Liver (tissue), 9 donors: ENCODE data around the gene M1AP. TPM values are rescaled to one million over a fixed set of nuclear protein-coding genes. Genes with fewer than 3 reads are reported as not detected.

Experiments used
- DNase-seq: peaks from one replicate; pipeline ENCODE4 v3.0.0-alpha.2; 2017; ENCODE audit warnings: low spot score
- H3K27ac ChIP-seq, 2 donors: one replicate each; pipeline ENCODE4 v1.7.0; 2013; ENCODE audit warnings: inconsistent platforms in 2 of 2, low read length in 2 of 2, control low read depth in 1 of 2, low read depth in 1 of 2, mild to moderate bottlenecking in 1 of 2
- H3K27me3 ChIP-seq, 4 donors: one replicate each; pipeline versions ENCODE4 v1.6.1 to v1.7.0; 2013; ENCODE audit warnings: low read length in 3 of 4, inconsistent platforms in 1 of 4, mild to moderate bottlenecking in 1 of 4, moderate library complexity in 1 of 4; ENCODE audit not compliant: control insufficient read depth in 4 of 4, insufficient read depth in 4 of 4
- H3K36me3 ChIP-seq, 4 donors: one replicate each; pipeline versions ENCODE4 v1.6.1 to v1.7.0; 2013; ENCODE audit warnings: low read length in 3 of 4, mild to moderate bottlenecking in 3 of 4, low read depth in 1 of 4, moderate library complexity in 1 of 4; ENCODE audit not compliant: control insufficient read depth in 4 of 4, insufficient read depth in 3 of 4
- H3K4me1 ChIP-seq, 4 donors: one replicate each; pipeline versions ENCODE4 v1.6.1 to v1.7.0; 2013; ENCODE audit warnings: low read length in 3 of 4, mild to moderate bottlenecking in 3 of 4, moderate library complexity in 1 of 4; ENCODE audit not compliant: control insufficient read depth in 4 of 4, insufficient read depth in 4 of 4
- H3K4me3 ChIP-seq, 3 donors: one replicate each; pipeline versions ENCODE4 v1.6.1 to v1.7.0; 2013; ENCODE audit warnings: low read length in 3 of 3, control low read depth in 1 of 3, low read depth in 1 of 3, mild to moderate bottlenecking in 1 of 3
- H3K9ac ChIP-seq, 2 donors: one replicate each; pipeline ENCODE4 v1.7.0; 2013; ENCODE audit warnings: low read length in 2 of 2, mild to moderate bottlenecking in 2 of 2, moderate library complexity in 2 of 2, control low read depth in 1 of 2, low read depth in 1 of 2
- H3K9me3 ChIP-seq, 4 donors: one replicate each; pipeline versions ENCODE4 v1.6.1 to v1.7.0; 2013; ENCODE audit warnings: low read length in 3 of 4; ENCODE audit not compliant: control insufficient read depth in 4 of 4
- ATF3 ChIP-seq: IDR thresholded peaks from 2 replicates; pipeline ENCODE4 v1.6.1; 2016; ENCODE audit warnings: antibody characterized with exemption
- CTCF ChIP-seq: fragments of 150-350 bp; IDR thresholded peaks from 2 replicates; pipeline ENCODE4 v1.5.1; 2017; ENCODE audit warnings: improper control_type of control experiment, low read depth, low read length; ENCODE audit not compliant: missing input control
- EGR1 ChIP-seq, 2 donors: IDR thresholded peaks; 2 replicates each; pipeline ENCODE4 v1.6.1; 2016 to 2018; ENCODE audit warnings: antibody characterized with exemption in 2 of 2, low read depth in 2 of 2
- GABPA ChIP-seq, 2 donors: IDR thresholded peaks in 1 of 2; conservative IDR thresholded peaks in 1 of 2; 2 replicates each; pipeline ENCODE4 v1.6.1; 2016; ENCODE audit warnings: antibody characterized with exemption in 2 of 2, mild to moderate bottlenecking in 1 of 2, moderate library complexity in 1 of 2
- MAX ChIP-seq: IDR thresholded peaks from 2 replicates; pipeline ENCODE4 v1.6.1; 2016; ENCODE audit warnings: antibody characterized with exemption
- SP1 ChIP-seq: IDR thresholded peaks from 2 replicates; pipeline ENCODE4 v1.6.1; 2018; ENCODE audit warnings: antibody characterized with exemption, mild to moderate bottlenecking
- TAF1 ChIP-seq: conservative IDR thresholded peaks from 2 replicates; pipeline ENCODE4 v1.6.1; 2016; ENCODE audit warnings: antibody characterized with exemption, mild to moderate bottlenecking
- WGBS: extraction: QIAGEN DNeasy Blood & Tissue Kit; methylation state at CpG from one replicate; pipeline ENCODE4 v1.1.7; 2013; 5-methylcytosine and 5-hydroxymethylcytosine counted together
- polyA plus RNA-seq, 2 donors: library from polyadenylated mRNA; stranded (reverse) in 1 of 2; unstranded in 1 of 2; fragments of 200-250 nt in 1 of 2; fragments of >200 nt in 1 of 2; fragmentation: Nextera tagmentation in 1 of 2; extraction: Ambion mirVana in 1 of 2; gene quantifications; one replicate each; pipeline versions ENCODE4 v1.2.1 to v1.2.3, GENCODE V29; 2013 to 2015
- total RNA-seq, 2 donors: library from RNA; depleted of rRNA; stranded (reverse); fragments of >200 nt; gene quantifications; one replicate each; pipeline ENCODE4 v1.2.3, GENCODE V29; 2014
- TF ChIP-seq, protein P1 (sequence below): IDR thresholded peaks from 2 replicates; pipeline ENCODE4 v1.6.1; 2016; ENCODE audit warnings: antibody characterized with exemption
- TF ChIP-seq, protein P2 (sequence below): IDR thresholded peaks from 2 replicates; pipeline ENCODE4 v1.6.1; 2016; ENCODE audit warnings: antibody characterized with exemption, mild to moderate bottlenecking
- donor health status: healthy.
- donor health status: healthy.
- donor health status: healthy.
- donor health status: healthy.
- donor health status: healthy.

M1AP gene
- total and polyA plus RNA-seq, 4 donors, result under 0.01 to 0.38 (median 0.08) TPM

- Histone ChIP-seq H3K27me3 (peaks cover 0 to 12% (median 1%) of the 10 kb centered on the region in 4 donors), H3K4me1 (no peaks in the 10 kb centered on the region), H3K27ac (no peak overlapping the region), H3K36me3 (no peaks in the 10 kb centered on the region), H3K4me3 (no peak overlapping the region), H3K9me3 (no peaks in the 10 kb centered on the region), H3K9ac (no peak overlapping the region)
- DNase-seq, result no peak
- 57% methylated on average over 3 of the region's 3 CpGs for WGBS
- TF ChIP-seq SP1, result no peak
- TF ChIP-seq GABPA (IDR thresholded peaks at IDR 0.05 in 1 of 2, conservative IDR thresholded peaks at IDR 0.05 in 1 of 2), result no peak
- no peak for TF ChIP-seq CTCF
- no peak for TF ChIP-seq ATF3
Observed at GRCh38 chr2:74694281-74694680, 46.2 kb upstream of the M1AP start.

DNA sequence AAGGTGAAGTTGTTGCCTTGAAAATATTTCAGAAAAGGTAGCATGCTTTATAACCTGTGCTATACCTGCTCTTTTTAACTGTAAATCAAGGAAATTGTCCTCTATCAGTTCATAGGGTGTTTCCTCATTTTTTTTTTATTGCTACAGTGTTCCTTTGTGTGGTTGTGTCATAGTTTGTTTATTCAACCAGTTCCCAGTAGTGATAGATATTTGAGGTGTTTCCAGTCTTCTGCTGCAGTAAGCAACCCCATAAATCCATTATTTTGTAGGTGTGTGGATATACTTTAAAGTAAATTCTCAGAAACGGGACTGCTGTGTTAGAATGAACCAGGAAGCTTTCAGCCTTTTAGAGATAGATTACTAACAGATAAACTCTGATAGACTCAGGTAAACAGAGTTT, 45.5 kb upstream of the M1AP start:
- Histone ChIP-seq H3K4me3 (no peak overlapping the region), H3K27ac (no peak overlapping the region), H3K9ac (no peak overlapping the region), H3K36me3 (no peaks in the 10 kb centered on the region), H3K9me3 (no peaks in the 10 kb centered on the region), H3K4me1 (no peaks in the 10 kb centered on the region), H3K27me3 (peaks cover 0 to 12% (median 1%) of the 10 kb centered on the region in 4 donors)
- no peak for DNase-seq
- 43% methylated on average over 1 of the region's 1 CpG for WGBS
- TF ChIP-seq TAF1 (no peak), MAX (no peak), CTCF (no peak), SP1 (no peak), EGR1 (IDR thresholded peaks at IDR 0.05; ENCODE audit: low read depth in 2 of 2) (no peak), ATF3 (no peak)
- TF ChIP-seq, protein P1, sequence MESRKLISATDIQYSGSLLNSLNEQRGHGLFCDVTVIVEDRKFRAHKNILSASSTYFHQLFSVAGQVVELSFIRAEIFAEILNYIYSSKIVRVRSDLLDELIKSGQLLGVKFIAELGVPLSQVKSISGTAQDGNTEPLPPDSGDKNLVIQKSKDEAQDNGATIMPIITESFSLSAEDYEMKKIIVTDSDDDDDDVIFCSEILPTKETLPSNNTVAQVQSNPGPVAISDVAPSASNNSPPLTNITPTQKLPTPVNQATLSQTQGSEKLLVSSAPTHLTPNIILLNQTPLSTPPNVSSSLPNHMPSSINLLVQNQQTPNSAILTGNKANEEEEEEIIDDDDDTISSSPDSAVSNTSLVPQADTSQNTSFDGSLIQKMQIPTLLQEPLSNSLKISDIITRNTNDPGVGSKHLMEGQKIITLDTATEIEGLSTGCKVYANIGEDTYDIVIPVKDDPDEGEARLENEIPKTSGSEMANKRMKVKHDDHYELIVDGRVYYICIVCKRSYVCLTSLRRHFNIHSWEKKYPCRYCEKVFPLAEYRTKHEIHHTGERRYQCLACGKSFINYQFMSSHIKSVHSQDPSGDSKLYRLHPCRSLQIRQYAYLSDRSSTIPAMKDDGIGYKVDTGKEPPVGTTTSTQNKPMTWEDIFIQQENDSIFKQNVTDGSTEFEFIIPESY, result no peak
- TF ChIP-seq, protein P2, sequence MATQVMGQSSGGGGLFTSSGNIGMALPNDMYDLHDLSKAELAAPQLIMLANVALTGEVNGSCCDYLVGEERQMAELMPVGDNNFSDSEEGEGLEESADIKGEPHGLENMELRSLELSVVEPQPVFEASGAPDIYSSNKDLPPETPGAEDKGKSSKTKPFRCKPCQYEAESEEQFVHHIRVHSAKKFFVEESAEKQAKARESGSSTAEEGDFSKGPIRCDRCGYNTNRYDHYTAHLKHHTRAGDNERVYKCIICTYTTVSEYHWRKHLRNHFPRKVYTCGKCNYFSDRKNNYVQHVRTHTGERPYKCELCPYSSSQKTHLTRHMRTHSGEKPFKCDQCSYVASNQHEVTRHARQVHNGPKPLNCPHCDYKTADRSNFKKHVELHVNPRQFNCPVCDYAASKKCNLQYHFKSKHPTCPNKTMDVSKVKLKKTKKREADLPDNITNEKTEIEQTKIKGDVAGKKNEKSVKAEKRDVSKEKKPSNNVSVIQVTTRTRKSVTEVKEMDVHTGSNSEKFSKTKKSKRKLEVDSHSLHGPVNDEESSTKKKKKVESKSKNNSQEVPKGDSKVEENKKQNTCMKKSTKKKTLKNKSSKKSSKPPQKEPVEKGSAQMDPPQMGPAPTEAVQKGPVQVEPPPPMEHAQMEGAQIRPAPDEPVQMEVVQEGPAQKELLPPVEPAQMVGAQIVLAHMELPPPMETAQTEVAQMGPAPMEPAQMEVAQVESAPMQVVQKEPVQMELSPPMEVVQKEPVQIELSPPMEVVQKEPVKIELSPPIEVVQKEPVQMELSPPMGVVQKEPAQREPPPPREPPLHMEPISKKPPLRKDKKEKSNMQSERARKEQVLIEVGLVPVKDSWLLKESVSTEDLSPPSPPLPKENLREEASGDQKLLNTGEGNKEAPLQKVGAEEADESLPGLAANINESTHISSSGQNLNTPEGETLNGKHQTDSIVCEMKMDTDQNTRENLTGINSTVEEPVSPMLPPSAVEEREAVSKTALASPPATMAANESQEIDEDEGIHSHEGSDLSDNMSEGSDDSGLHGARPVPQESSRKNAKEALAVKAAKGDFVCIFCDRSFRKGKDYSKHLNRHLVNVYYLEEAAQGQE, result no peak
